ENCODE results near the gene CCBE1.

Gene CCBE1

DNA sequence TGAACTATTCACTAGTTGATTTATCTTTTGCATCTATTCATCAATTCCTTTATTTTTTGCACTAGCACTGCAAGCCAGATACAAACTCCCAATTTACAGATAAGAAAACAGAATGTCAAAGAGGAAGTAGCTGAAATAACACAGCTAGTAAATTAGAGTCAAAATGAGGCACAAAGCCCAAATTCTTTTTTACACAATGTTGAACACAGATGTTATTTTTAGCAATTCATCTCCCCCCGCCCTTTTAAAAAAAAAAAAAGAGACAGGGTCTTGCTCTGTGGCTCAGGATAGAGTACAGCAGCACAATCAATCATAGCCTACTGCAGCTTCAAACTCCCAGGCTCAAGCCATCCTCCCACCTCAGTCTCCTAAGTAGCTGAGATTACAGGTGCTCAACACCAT, 127.8 kb downstream of the CCBE1 start:
- DNase-seq (ENCODE audit: low read depth in 1 of 2, low spot score in 1 of 2): no peak
- TF ChIP-seq SPI1 (IDR thresholded peaks at IDR 0.05; ENCODE audit: borderline replicate concordance, low read depth) (no peak), POLR2AphosphoS5 (IDR thresholded peaks at IDR 0.05; ENCODE audit: low read depth) (no peak), REST (IDR thresholded peaks at IDR 0.05; ENCODE audit: insufficient replicate concordance, low read depth) (no peak), GABPA (IDR thresholded peaks at IDR 0.05; ENCODE audit: low read depth) (no peak)
- TF ChIP-seq, protein P1, sequence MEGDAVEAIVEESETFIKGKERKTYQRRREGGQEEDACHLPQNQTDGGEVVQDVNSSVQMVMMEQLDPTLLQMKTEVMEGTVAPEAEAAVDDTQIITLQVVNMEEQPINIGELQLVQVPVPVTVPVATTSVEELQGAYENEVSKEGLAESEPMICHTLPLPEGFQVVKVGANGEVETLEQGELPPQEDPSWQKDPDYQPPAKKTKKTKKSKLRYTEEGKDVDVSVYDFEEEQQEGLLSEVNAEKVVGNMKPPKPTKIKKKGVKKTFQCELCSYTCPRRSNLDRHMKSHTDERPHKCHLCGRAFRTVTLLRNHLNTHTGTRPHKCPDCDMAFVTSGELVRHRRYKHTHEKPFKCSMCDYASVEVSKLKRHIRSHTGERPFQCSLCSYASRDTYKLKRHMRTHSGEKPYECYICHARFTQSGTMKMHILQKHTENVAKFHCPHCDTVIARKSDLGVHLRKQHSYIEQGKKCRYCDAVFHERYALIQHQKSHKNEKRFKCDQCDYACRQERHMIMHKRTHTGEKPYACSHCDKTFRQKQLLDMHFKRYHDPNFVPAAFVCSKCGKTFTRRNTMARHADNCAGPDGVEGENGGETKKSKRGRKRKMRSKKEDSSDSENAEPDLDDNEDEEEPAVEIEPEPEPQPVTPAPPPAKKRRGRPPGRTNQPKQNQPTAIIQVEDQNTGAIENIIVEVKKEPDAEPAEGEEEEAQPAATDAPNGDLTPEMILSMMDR (IDR thresholded peaks at IDR 0.05; ENCODE audit: insufficient read depth, low read length): no peak
- no peak overlapping the region for H3K4me3 ChIP-seq (replicated peaks; ENCODE audit: insufficient read depth, low read length)
- H3K27me3 ChIP-seq (ENCODE audit: insufficient read depth, poor library complexity, severe bottlenecking): no peaks in the 10 kb centered on the region
- no peak overlapping the region for H3K27ac ChIP-seq (replicated peaks)

GRCh38 chr18:59567431-59567830, 129.8 kb downstream of the CCBE1 start:
- Histone ChIP-seq H3K27ac (replicated peaks) (no peak overlapping the region), H3K27me3 (ENCODE audit: insufficient read depth, poor library complexity, severe bottlenecking) (no peaks in the 10 kb centered on the region), H3K4me3 (replicated peaks; ENCODE audit: insufficient read depth, low read length) (no peak overlapping the region)
- TF ChIP-seq GABPA (IDR thresholded peaks at IDR 0.05; ENCODE audit: low read depth) (no peak), POLR2AphosphoS5 (IDR thresholded peaks at IDR 0.05; ENCODE audit: low read depth) (no peak), REST (IDR thresholded peaks at IDR 0.05; ENCODE audit: insufficient replicate concordance, low read depth) (no peak), SPI1 (IDR thresholded peaks at IDR 0.05; ENCODE audit: borderline replicate concordance, low read depth) (no peak)
- TF ChIP-seq, protein P1 (IDR thresholded peaks at IDR 0.05; ENCODE audit: insufficient read depth, low read length): no peak
- DNase-seq (ENCODE audit: low read depth in 1 of 2, low spot score in 1 of 2): no peak

DNA sequence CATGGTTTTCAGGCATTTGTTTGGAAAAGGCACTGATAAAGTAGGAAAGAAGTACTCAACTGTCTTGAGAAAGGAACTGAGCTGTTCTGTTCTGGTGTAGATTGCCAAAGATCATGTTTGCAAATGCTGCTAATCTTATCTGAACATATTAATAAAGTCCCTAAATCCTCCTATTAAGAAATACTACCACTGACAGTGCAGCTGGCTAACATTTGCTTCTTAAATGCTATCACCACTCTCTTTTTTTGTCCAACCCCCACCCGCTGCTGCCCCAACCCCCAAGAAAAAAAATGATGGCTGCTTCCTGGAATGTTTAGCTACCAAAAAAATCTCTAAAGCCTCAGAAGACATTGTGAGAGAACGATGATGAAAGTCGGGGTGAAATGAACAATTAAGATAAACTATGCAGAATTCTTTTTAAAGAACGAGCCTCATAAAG, 130.7 kb downstream of the CCBE1 start:
- H3K27me3 ChIP-seq (ENCODE audit: insufficient read depth, poor library complexity, severe bottlenecking): no peaks in the 10 kb centered on the region
- H3K4me3 ChIP-seq (replicated peaks; ENCODE audit: insufficient read depth, low read length): no peak overlapping the region
- TF ChIP-seq, protein P1 (IDR thresholded peaks at IDR 0.05; ENCODE audit: insufficient read depth, low read length): no peak
- no peak for TF ChIP-seq GABPA (IDR thresholded peaks at IDR 0.05; ENCODE audit: low read depth)
- no peak for TF ChIP-seq POLR2AphosphoS5 (IDR thresholded peaks at IDR 0.05; ENCODE audit: low read depth)
- no peak for TF ChIP-seq REST (IDR thresholded peaks at IDR 0.05; ENCODE audit: insufficient replicate concordance, low read depth)
- no peak for TF ChIP-seq SPI1 (IDR thresholded peaks at IDR 0.05; ENCODE audit: borderline replicate concordance, low read depth)
- no peak for DNase-seq (ENCODE audit: low read depth in 1 of 2, low spot score in 1 of 2)
- H3K27ac ChIP-seq (replicated peaks): no peak overlapping the region

All from HL-60 (cell line).